Stimulated activated memory B cell treated with anti-CD40 and anti-IgM and Interleukin-4, amounts not matched to agents 10 μg/mL and 1 μg/mL and 100 μg/mL, for 72 hours (primary cell): ENCODE measurements around the gene SYT6.

Source experiments
- ATAC-seq: fragments of 150-1000 bp; cut with Tn5 transposase; 2 replicates; pipeline ENCODE4 v1.10.0; 2021
- H3K27ac Mint-ChIP-seq: one replicate; pipeline ENCODE4 v1.8.0; 2022; ENCODE audit warnings: mild to moderate bottlenecking, mixed read lengths
- H3K27me3 Mint-ChIP-seq: one replicate; pipeline ENCODE4 v1.8.0; 2022; ENCODE audit warnings: mixed read lengths
- H3K36me3 Mint-ChIP-seq: one replicate; pipeline ENCODE4 v1.8.0; 2022; ENCODE audit warnings: mixed read lengths
- H3K4me1 Mint-ChIP-seq: one replicate; pipeline ENCODE4 v1.8.0; 2022; ENCODE audit warnings: mixed read lengths
- H3K4me3 Mint-ChIP-seq: one replicate; pipeline ENCODE4 v1.8.0; 2022; ENCODE audit warnings: mild to moderate bottlenecking, moderate library complexity, mixed read lengths
- H3K9me3 Mint-ChIP-seq: one replicate; pipeline ENCODE4 v1.8.0; 2022; ENCODE audit warnings: mixed read lengths

SYT6 gene

DNA sequence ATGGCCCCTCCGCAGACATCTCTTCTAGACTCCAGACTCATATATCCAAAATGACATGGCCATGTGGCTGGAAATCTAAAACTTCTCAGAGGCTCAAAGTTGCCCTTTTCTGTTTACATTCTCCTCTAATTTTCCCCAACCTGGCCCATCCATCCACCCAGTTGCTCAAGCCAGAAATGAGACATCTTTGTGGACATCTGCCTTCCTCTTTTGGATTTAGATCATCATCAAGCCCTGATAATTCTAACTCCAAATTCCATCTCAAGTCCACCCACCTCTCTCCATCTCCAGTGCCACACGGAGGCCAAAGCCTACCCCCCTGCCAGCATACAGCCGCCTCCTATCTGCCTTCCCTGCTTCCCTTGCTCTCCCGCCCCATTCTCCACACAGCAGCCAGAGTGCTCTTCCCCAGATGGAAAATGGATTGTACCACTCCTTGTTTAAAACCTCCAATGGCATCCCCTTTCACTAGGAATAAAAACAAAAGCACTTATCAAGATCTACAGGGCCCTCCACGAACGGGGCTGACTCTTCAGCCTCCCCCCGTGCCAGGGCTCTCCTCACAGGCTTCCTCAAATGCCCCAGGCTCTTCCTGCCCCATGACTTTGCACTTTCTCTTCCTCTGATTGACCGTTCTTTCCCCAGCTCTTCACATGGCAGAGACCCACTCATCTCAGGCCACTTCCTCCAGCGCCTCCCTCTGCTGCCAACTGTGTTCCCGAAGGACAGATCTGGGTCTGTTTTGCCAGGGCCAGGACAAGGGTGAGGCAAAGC lies 40.1 kb downstream of the SYT6 start:
- H3K9me3 Mint-ChIP-seq: no peaks in the 10 kb centered on the region
- H3K36me3 Mint-ChIP-seq: no peaks in the 10 kb centered on the region
- no peak overlapping the region for H3K27ac Mint-ChIP-seq
- peaks cover 9% of the 10 kb centered on the region for H3K4me1 Mint-ChIP-seq
- no peak overlapping the region for H3K4me3 Mint-ChIP-seq
- no peak for ATAC-seq
- H3K27me3 Mint-ChIP-seq: peaks cover 16% of the 10 kb centered on the region

DNA sequence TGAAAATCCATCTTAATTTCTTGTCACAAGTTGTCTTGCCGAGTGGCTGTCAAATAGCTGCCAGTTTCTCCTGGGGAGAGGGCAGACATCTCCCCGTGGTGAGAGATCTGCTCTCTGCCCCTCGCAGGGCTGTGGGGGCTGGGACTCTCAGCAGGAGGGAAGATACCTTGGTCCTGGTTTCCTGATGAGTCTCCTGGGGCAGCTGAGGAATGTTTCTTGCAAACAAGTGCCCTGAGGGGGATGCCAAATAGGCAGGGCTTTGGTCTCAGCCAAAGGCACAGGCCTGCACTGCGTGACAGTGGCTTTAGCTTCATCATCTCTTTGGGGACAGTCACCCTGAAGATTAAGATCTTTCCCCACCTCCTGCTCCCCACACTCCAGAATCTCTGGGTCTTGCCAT lies 40.9 kb downstream of the SYT6 start:
- Mint-ChIP-seq H3K4me3 (no peak overlapping the region), H3K27ac (no peak overlapping the region), H3K4me1 (peaks cover 9% of the 10 kb centered on the region), H3K27me3 (peaks cover 13% of the 10 kb centered on the region), H3K9me3 (no peaks in the 10 kb centered on the region), H3K36me3 (no peaks in the 10 kb centered on the region)
- no peak for ATAC-seq

DNA sequence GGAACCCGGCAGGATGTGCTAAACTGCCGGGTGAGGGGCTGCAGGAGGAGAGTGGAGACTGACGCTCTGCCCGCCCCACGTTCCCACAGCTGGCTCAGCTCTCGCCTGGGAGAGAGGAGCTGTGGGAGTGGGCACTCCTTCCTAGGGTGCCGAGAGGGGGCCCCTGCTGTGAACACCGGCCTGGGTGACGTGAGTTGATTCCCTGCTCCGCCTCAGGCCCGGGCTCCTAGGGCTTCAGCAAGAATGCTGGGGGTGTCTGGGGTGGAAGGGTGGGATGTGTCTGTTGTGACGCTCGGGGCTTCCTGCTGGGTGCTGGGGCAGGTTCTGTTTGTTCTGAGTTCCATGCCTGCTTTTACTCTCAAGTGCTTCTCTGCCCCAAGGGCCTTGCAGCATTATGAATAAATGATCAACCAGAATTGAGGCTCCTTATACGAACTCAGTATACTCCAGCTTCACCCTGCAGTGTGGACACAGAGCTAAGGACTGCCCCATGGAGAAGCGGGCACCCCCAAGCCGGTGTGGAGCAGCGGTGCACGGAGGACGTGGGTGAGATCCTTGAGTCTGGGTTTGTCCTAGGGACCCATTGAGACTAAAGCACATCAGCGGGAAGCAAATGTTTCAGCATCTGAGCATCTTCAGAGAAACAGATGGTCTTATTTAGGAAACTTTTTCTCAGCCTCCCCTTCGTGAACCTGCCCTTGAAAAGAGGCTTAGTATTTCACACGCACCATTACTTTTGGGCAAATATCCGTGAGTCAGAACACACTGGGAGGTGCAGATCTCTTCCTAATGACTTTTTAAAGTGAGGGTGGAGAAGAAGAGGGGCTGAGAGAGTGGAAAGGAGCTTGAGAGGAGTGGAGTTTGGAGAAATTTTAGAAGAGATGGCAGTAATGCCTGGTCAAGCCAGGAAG lies 41.7 kb downstream of the SYT6 start:
- ATAC-seq: no peak
- H3K27me3 Mint-ChIP-seq: peaks cover 13% of the 10 kb centered on the region
- H3K9me3 Mint-ChIP-seq: no peaks in the 10 kb centered on the region
- peaks cover 9% of the 10 kb centered on the region for H3K4me1 Mint-ChIP-seq
- H3K4me3 Mint-ChIP-seq: no peak overlapping the region
- H3K27ac Mint-ChIP-seq: no peak overlapping the region
- H3K36me3 Mint-ChIP-seq: no peaks in the 10 kb centered on the region

DNA sequence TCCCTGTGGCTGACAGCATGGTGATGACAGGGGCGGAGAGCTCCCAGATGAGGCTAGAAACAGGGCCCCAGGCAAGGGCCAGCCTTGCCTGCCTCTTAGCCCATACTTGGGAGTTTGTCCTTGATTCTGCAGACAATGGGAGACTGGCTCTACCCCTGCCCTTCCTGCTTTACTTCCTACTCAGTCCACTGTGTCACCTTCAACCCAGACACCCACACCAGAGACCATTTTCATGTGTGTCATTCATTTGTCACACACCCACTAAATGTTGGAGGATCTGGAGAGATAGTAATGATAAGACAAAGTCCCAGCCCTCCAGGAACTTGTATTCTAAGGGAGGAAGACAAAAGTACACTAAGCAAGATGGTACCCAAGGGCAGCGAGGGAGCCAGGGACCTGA lies 43.7 kb downstream of the SYT6 start:
- H3K27me3 Mint-ChIP-seq: peaks cover 28% of the 10 kb centered on the region
- H3K4me1 Mint-ChIP-seq: peaks cover 9% of the 10 kb centered on the region
- no peaks in the 10 kb centered on the region for H3K36me3 Mint-ChIP-seq
- no peak overlapping the region for H3K27ac Mint-ChIP-seq
- no peaks in the 10 kb centered on the region for H3K9me3 Mint-ChIP-seq
- no peak for ATAC-seq
- no peak overlapping the region for H3K4me3 Mint-ChIP-seq

DNA sequence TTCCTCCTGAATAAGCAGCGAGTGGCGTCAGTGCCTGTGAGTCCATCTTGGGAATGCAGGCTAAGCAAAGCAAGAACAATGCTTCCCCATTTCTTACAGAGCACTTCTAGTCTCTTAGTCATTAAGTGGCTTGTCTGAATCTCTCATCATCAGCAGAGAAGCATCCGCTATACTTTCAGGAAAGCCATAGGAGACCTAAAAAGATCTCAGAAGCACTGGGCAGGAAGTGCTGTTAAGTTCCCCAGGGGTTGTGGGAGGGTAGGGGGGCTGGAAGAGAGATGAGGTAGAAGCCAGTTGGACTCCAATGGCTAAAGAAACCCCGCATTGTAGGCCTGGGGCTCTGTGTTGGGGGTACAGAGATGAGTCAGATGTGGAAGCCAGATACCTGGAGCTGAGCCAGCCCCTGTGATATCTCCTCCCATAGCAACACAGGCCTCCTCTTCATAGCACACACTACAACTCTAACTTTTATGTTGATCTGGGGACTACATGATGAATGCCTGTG lies 44.9 kb downstream of the SYT6 start:
- Mint-ChIP-seq H3K27ac (no peak overlapping the region), H3K27me3 (peaks cover 33% of the 10 kb centered on the region), H3K4me1 (peaks cover 10% of the 10 kb centered on the region), H3K9me3 (no peaks in the 10 kb centered on the region), H3K36me3 (no peaks in the 10 kb centered on the region), H3K4me3 (no peak overlapping the region)
- ATAC-seq: peak; percentile 17

DNA sequence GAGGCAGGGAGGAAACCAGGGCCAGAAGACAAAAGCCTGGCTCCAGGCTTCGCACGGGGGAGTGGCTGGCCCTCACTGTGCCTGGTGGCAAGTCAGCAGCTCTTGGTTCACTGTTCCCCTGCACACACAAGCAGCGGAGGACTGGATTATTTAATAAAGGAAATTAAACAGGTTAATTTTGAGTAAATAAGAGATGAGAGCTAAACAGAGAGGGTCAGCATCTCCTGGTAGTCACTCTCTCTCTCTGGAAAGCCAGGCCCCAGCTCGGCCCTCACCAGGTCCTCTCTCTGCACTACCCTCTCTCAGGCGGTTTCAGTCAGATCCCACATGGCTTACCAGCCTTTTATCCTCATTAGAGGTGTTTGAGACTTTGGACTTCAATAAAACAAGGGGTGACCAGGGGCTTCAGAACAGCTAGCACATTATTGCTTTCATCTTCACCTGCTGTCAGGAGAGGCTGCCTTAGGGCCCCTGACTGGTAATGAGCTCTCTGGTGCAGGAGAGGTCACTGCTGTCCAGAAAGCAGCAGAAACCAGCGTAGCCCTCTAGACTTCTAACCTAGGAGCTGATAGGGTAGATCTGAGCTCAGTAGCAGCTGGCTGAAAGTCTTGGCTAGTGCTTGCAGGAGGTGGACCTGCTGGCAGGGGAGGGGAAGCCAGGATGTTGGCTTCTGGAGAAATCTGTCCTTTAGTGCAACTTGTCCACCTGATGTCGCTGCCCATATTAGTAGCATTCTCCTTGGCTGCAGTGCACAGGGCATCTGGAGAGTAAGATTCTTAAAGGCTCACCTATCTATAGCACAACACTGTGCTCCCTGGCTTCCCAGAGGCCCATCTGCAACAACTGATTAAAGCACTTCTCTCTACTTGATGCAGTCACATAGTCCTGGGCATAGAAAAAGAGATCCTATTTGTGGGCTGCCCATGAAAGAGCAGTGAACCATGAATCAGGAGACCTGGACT lies 45.9 kb downstream of the SYT6 start:
- no peak for ATAC-seq
- Mint-ChIP-seq H3K4me3 (no peak overlapping the region), H3K36me3 (no peaks in the 10 kb centered on the region), H3K4me1 (peaks cover 6% of the 10 kb centered on the region), H3K9me3 (no peaks in the 10 kb centered on the region), H3K27me3 (peaks cover 28% of the 10 kb centered on the region), H3K27ac (no peak overlapping the region)

DNA sequence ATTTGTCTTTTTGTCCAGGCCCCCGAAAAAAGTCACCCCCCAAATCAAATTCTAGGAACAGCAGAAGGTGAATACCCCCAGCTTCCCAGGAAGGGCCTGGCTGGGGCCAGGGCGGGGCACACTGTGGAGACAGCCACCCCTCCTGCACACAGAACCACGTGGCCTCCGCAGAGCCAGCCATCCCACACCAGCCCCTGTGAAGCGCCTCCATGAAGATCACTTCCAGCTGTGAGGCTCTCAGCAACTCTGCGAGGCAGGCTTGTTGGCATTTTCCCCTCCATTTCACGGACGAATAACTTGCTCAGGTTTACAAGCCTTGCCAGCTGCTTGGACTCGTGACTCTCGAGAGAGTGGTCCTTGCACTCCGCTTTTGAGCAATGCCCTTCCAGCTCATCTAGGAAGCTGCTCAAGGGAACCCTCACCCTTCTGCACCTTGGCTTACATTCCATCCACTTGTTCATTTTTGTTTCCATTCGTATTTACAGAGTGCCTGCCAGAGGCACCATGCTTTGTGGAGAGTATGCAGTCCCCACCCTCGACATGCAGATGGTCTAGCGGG lies 48.2 kb downstream of the SYT6 start:
- H3K27ac Mint-ChIP-seq: no peak overlapping the region
- no peak overlapping the region for H3K4me3 Mint-ChIP-seq

DNA sequence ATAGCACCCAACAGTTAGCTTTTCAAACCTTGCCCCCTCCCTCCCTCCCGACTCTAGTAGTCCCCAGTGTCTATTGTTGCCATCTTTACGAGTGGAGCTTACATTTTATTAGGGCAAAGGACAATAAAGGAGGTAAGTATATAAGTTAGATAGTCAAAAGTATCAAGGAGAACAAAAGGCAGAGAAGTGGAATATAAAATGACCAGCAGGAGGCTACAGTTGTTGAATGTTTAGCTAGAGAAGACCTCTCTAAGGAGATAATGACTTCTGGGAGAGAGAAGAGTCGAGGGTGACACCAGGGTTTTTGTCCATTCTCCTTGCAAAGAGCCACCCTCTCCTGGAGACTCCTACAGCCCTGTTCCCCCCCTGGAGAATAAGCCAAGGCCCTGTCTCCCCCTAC lies 48.7 kb downstream of the SYT6 start:
- H3K4me3 Mint-ChIP-seq: no peak overlapping the region
- no peaks in the 10 kb centered on the region for H3K9me3 Mint-ChIP-seq
- peaks cover 6% of the 10 kb centered on the region for H3K4me1 Mint-ChIP-seq
- H3K27ac Mint-ChIP-seq: no peak overlapping the region
- peaks cover 28% of the 10 kb centered on the region for H3K27me3 Mint-ChIP-seq
- no peaks in the 10 kb centered on the region for H3K36me3 Mint-ChIP-seq
- ATAC-seq: no peak

More for the DNA sequence above, 48.2 kb downstream of the SYT6 start:
- H3K4me1 Mint-ChIP-seq: peaks cover 6% of the 10 kb centered on the region
- no peaks in the 10 kb centered on the region for H3K9me3 Mint-ChIP-seq
- H3K36me3 Mint-ChIP-seq: no peaks in the 10 kb centered on the region
- ATAC-seq: no peak
- peaks cover 28% of the 10 kb centered on the region for H3K27me3 Mint-ChIP-seq

DNA sequence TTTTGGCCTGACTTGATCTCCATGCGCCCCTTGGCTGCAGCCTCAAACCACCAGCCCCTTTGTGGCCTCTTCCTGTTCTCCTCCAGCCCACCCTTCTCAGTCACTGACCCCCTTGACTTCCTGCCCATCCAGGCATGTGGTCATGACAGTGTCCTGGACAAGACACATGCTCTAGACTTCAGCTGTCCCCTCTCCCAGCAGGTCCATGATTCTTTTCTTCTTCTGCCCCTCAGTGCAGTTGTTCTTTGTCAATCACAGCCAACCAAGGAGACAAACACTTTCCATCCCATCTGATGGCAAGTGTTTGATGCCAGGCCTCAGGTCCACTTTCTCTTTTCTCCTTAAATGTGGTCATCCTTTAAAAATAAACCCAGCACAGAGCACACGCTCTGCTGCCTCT lies 49.7 kb downstream of the SYT6 start:
- Mint-ChIP-seq H3K27ac (no peak overlapping the region), H3K4me1 (peaks cover 6% of the 10 kb centered on the region), H3K4me3 (no peak overlapping the region), H3K27me3 (peaks cover 28% of the 10 kb centered on the region), H3K9me3 (no peaks in the 10 kb centered on the region), H3K36me3 (no peaks in the 10 kb centered on the region)
- ATAC-seq: no peak

DNA sequence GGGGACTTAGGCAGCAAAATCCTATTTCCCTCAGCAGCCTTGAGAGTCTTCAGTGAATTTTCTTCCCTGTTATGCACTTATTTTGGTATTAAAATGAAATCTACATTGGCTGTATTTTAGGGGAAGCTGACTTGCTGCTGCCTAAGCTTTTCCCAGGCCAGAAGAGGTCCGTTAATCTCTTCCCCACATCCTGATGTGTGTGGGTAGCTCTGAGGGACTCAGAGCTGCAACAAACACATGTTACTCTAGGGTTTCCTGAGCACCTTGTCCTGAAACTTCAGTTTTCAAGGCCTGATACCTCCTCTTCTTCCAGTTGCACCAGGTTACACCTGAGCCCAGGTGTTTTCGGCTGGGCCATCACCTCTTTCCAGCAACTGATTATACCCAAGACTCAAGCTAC lies 51.5 kb downstream of the SYT6 start:
- no peaks in the 10 kb centered on the region for H3K36me3 Mint-ChIP-seq
- no peaks in the 10 kb centered on the region for H3K9me3 Mint-ChIP-seq
- no peak for ATAC-seq
- no peak overlapping the region for H3K4me3 Mint-ChIP-seq
- peaks cover 6% of the 10 kb centered on the region for H3K4me1 Mint-ChIP-seq
- H3K27ac Mint-ChIP-seq: no peak overlapping the region
- H3K27me3 Mint-ChIP-seq: peaks cover 40% of the 10 kb centered on the region

DNA sequence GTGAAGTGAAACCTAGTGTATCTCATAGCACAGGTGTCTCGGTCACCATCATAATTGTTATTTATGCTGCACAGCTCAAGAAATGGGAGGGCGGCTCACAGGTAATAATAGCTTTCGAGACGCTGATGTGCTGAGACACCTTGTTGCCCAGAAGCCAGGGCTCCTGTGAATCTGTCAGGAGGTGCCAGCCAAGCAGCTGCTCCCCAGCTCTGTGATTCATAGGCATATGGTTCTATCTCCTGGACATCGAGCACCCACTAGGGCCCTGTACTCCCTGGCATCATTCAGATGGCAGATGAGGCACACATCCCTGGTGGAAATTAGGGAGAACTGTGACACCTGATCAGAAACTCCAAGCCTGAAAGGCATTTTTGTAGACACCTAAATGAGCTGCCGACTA lies 53.5 kb downstream of the SYT6 start:
- ATAC-seq: no peak
- H3K9me3 Mint-ChIP-seq: no peaks in the 10 kb centered on the region
- no peak overlapping the region for H3K27ac Mint-ChIP-seq
- H3K27me3 Mint-ChIP-seq: peaks cover 27% of the 10 kb centered on the region
- peaks cover 6% of the 10 kb centered on the region for H3K4me1 Mint-ChIP-seq
- H3K4me3 Mint-ChIP-seq: no peak overlapping the region
- no peaks in the 10 kb centered on the region for H3K36me3 Mint-ChIP-seq

DNA sequence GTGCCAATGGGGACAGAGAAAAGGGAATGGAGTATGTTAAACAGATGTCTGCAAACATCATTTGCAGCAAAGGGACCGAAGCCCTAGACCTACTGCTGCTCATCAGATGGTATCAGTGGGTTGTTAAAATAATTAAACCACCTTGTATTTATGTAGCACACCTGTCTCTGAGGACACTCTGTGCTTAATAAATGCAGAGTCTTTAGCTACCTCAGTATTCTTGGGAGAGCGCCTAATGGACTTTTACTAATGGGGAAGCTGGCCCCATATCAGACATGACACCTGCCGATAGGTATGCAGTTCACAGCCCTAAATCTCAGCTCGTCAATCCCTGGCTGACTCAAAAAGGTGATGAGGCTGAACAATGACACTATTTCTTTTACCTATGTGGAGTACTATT lies 54.4 kb downstream of the SYT6 start:
- Mint-ChIP-seq H3K27ac (no peak overlapping the region), H3K27me3 (peaks cover 30% of the 10 kb centered on the region), H3K4me3 (no peak overlapping the region), H3K36me3 (no peaks in the 10 kb centered on the region), H3K4me1 (peaks cover 6% of the 10 kb centered on the region), H3K9me3 (no peaks in the 10 kb centered on the region)
- no peak for ATAC-seq

DNA sequence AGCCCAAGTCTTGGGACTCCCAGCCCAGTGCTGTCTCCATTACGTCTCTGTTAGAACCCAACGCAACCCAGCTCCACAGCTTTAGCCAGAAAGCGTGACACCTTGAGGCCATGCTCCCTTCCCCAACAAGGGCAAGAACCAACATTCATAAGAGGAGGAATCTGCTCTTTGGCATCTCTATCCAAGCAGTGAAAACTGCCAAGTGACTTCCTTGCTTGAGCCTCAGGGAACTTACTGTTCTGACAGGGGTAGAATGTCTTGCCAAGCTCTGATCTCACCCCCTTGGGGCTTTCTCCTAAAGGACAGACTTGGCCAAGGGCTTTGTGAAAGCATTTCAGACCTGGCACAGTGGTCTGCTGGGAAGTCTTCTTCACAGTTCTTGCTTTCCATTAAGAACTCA lies 56.6 kb downstream of the SYT6 start:
- Mint-ChIP-seq H3K27me3 (peaks cover 22% of the 10 kb centered on the region), H3K36me3 (no peaks in the 10 kb centered on the region), H3K9me3 (no peaks in the 10 kb centered on the region), H3K4me1 (no peaks in the 10 kb centered on the region), H3K27ac (no peak overlapping the region), H3K4me3 (no peak overlapping the region)
- ATAC-seq: no peak

DNA sequence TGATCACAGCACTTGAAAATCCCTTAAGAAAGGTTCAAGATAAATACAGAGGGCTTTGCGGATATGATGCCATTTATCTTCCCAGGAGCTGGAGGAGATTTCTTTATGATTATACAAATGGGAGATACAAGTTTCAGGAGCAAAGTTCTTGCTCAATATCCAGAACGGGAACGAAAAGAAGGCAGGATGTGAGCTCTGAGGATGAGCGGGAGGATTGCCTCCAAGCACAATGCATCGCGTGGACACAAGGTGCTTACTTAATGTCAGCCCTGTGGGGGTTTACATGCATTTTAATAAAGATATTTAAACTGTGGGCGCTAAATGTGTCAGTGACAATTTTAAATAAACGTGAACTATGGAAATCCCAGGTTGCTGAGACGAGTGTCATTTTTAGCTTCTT lies 59.0 kb downstream of the SYT6 start:
- Mint-ChIP-seq H3K4me3 (no peak overlapping the region), H3K4me1 (no peaks in the 10 kb centered on the region), H3K27me3 (peaks cover 25% of the 10 kb centered on the region), H3K36me3 (no peaks in the 10 kb centered on the region), H3K27ac (no peak overlapping the region), H3K9me3 (no peaks in the 10 kb centered on the region)
- no peak for ATAC-seq

DNA sequence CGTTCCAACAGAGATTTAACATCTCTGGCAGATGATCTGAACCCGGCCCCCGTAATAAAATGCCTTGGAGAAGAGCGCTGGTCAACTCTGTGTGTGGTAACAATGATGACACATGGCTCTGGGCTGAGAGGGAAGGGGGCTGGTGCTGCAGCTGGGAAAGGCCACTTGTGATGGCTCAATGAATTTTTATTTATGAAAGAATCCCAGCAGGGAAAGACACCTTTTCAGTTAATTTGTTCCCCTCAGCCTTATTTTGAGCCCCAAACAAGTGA lies 59.4 kb downstream of the SYT6 start:
- no peak for ATAC-seq
- Mint-ChIP-seq H3K36me3 (no peaks in the 10 kb centered on the region), H3K27ac (no peak overlapping the region), H3K4me1 (no peaks in the 10 kb centered on the region), H3K4me3 (no peak overlapping the region), H3K9me3 (no peaks in the 10 kb centered on the region), H3K27me3 (peaks cover 29% of the 10 kb centered on the region)
